HT1080 (cell line): ENCODE measurements around the gene GPAT2. TPM values are rescaled to one million over a fixed set of nuclear protein-coding genes. Genes with fewer than 3 reads are reported as not detected.

Source experiments
- small RNA-seq: library from RNA; depleted of rRNA; stranded (forward); fragments of <200 nt; gene quantifications from one replicate; pipeline ENCODE3, GENCODE V24; 2014
- total RNA-seq: library from RNA; depleted of rRNA; stranded (reverse); fragments of >200 nt; shearing (Covaris generic); gene quantifications from 2 replicates; pipeline ENCODE4 v1.2.3, GENCODE V29; 2014; rRNA removed

Gene GPAT2
- total RNA-seq, 1 experiment from 2014 or later, result not detected

Small RNA genes lying within 50 kb of the gene (small RNA-seq; reads per million reads assigned to genes)
- gene RN7SL210P, result not detected

Other genes starting within 250 kb of the GPAT2 start
- gene ANKRD36C, start 43.1 kb downstream of the GPAT2 start, total RNA-seq, result 13.3 and 14.8 TPM in 2 replicates
- gene ADRA2B, start 81.7 kb upstream of the GPAT2 start, total RNA-seq, result not detected in 2 replicates
- gene ASTL, start 103.6 kb upstream of the GPAT2 start, total RNA-seq, result not detected in 2 replicates
- 1.0 and 2.8 TPM in 2 replicates for gene DUSP2, start 110.5 kb upstream of the GPAT2 start, total RNA-seq
- 131 and 153 TPM in 2 replicates for gene STARD7, start 173.9 kb upstream of the GPAT2 start, total RNA-seq
- 15.7 and 24.2 TPM in 2 replicates for gene TMEM127, start 231.1 kb upstream of the GPAT2 start, total RNA-seq
- gene CIAO1, start 231.3 kb upstream of the GPAT2 start, total RNA-seq, result 135 and 136 TPM in 2 replicates